Measurements from ENCODE around the gene ACBD4.

DNA sequence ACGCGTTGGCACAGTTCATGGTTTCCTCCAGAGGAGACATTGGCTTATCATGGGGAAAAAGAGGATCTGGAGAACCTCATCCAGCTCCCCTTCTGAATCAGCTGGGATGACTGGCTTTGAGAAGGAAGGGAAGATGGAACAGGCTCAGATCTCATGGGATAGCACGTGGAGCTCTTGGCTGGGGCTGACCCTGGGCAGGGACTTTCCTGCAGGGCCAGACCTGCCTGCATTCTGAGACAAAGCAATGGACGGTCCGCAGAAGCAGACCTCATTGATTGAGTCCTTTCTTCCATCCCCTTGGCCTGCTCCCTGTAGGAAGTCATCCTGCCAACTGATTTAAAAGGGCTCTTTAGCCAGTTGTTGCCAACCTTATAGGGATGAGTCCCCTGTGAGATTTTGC lies 29.4 kb upstream of the ACBD4 start:
- TF ChIP-seq CTCF (IDR thresholded peaks at IDR 0.05; ENCODE audit: poor library complexity) (no peak), EZH2 (IDR thresholded peaks at IDR 0.05; ENCODE audit: borderline replicate concordance) (no peak)
